G401.6 (cell line): ENCODE results near the gene IL17RE.

Experiments used
- FAIRE-seq: peaks from 2 replicates; lab custom pipeline; 2012; peaks lifted over from hg19 to GRCh38; lab: Jason Lieb, UNC

IL17RE gene

DNA sequence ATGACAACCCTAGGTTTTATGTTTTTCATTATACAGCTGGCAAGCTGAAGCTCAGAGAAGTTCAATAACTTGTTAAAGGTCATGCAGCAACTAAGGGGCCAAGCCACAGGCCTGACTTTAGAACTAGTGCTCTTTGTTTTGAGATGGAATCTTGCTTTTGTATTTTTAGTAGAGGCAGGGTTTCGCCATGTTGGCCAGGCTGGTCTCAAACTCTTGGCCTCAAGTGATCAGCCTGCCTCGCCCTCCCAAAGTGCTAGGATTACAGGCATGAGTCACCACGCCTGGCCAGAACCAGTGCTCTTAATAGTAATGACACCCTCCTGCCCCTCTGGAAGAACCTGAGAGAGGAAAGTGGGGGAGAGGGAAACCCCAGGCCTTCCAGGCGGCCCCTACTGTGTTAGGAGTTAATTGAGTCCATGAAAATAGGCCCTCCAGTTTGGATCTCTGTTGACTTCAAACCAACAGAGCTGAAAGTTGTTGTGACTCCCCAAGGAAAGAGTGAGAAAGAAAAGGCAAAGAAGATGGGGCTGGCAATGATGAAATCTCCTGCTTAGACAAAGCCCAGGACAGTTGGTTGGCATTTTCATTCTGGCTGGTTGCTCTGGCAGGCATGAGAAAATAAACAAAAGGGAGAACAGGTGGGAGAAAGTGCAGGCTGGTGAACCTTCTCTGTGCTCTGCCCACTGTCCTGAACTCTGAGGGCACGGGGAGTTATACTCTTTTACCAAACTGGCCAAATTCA lies 53.1 kb downstream of the IL17RE start:
- no peak for FAIRE-seq

DNA sequence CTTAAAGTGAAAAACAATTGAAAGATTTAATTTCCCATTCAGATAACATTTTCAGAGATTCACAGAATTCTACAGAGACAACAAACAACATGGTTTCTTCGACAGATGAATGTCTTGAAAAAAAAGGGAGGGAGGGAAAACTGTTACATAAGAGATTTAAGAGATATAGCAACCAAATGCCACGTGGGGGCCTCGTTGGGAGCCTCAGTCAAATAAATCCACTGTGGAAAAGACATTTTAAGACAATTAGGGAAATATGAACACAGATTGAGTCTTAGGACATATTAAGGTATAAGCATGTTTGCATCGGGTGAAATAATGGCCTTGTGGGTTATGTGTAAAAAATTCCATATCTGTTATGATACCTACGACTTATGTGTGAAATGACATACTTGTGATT lies 54.6 kb downstream of the IL17RE start:
- FAIRE-seq, result no peak

DNA sequence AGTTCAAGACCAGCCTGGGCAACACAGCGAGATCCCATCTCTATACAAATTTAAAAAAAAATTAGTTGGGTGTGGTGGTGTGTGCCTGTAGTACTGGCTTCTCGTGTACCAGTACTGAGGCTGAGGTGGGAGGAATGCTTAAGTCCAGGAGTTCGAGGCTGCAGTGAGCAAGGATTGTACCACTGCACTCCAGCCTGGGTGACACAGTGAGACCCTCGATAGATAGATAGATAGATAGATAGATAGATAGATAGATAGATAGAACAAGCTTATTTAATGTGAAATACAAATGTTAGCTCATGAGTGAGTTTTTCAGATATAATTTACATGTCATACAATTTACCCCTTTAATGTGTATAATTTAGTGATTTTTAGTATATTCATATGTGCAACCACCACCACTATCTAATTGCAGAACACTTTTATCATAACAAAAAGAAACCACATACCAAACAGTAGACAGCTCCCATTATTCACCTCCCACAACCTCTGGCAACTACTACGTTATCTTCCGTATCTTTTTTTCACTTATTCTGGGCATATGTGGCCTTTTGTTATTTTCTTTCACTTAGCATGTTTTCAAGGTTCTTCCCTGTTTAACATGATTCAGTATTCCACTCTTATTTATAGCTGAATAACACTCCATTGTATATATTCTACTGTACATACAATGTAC lies 62.7 kb downstream of the IL17RE start:
- FAIRE-seq, result no peak
